ENCODE results near the gene CDH4. TPM values are rescaled to one million over a fixed set of nuclear protein-coding genes. Genes with fewer than 3 reads are reported as not detected.

The CDH4 gene
- total RNA-seq, 2 experiments from 2014 or later: 0.10 to 0.15 TPM

DNA sequence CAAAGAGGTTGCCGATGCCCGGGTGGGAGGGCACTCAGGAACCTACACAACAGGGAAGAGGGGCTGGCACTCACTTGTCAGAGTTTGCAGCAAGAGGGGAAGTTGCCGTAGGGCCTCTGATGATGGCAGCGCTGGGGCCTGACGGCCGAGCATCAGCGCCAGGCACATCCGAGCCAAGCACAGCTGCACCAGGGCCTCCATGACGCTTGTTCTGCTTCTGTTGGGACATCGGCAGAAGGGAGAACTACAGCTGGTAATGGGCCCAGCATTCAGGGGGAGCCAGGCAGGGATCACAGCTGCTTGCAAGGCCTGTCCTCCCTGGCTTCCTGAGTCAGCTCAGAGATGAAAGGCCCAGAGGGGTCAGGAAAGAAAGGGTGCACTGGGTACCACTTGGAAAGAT is 367.7 kb downstream of the CDH4 start:
- Mint-ChIP-seq H3K4me3 (no peak overlapping the region), H3K27ac (no peak overlapping the region), H3K4me1 (ENCODE audit: low read depth) (no peaks in the 10 kb centered on the region), H3K9me3 (peaks cover 2% of the 10 kb centered on the region), H3K27me3 (ENCODE audit: low read depth) (no peaks in the 10 kb centered on the region), H3K36me3 (ENCODE audit: low read depth) (no peaks in the 10 kb centered on the region)
- intact Hi-C loops (cut with micrococcal nuclease): no loop called here
- no peak for DNase-seq
- CTCF ChIA-PET: no interaction called here

DNA sequence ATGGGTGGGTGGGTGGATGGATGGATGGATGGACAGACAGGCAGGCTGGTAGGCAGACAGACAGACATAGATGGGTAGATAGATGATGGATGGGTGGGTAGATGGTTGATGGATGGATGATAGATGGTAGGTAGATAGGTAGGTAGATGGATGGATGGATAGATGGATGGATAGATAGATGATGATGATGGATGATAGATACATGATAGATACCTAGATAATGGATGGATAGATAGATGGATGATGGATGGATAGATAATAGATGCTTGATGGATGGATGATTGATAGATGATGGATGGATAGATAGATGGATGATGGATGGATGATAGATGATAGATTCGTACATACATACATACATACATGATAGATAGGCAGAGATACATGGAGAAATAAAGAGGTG is 368.1 kb downstream of the CDH4 start:
- intact Hi-C loops (cut with micrococcal nuclease): no loop called here
- H3K27ac Mint-ChIP-seq: no peak overlapping the region
- CTCF ChIA-PET: no interaction called here

DNA sequence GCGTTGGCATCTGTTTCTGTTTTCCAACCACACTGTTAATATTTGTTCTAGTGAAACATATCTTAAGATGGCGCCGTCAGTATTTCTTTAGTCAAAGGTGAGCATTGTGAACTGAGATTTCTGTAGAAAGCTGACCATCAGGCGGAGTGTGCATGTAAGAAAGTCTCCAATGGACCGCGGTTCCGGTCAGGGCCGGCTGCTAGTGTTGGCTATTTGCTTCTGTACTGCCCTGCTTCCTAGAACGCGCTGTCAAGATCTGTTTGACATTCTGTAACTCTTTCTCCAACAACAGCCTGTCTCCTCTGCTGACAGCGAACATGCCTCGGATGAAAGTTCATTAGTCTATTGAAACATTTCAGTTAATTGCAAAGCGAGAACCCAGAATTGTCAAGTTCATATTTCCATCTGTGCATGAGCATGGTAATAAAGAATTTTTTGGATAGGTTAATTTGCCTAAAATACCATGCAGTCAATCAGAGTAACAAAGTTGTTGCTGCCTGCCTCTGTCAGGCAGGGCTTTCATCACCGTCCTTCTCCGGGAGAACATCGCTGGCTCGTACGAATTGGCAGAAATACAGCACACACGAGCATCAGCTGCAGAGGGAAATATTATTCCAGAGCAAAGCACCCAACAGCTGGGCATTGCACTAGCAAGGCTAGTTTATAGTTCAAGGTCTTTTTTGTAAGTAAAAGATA is 369.1 kb downstream of the CDH4 start:
- Mint-ChIP-seq H3K27me3 (ENCODE audit: low read depth) (no peaks in the 10 kb centered on the region), H3K9me3 (peaks cover 2% of the 10 kb centered on the region), H3K4me1 (ENCODE audit: low read depth) (no peaks in the 10 kb centered on the region), H3K27ac (no peak overlapping the region), H3K4me3 (no peak overlapping the region), H3K36me3 (ENCODE audit: low read depth) (no peaks in the 10 kb centered on the region)
- CTCF ChIA-PET: interaction anchor here (0.5 kb wide), 1 partner anchor 196 kb away, joined by 4 read pairs; no protein-coding TSS in a partner anchor
- intact Hi-C loops (cut with micrococcal nuclease): no loop called here
- DNase-seq: no peak

More for the DNA sequence above, 368.1 kb downstream of the CDH4 start:
- Mint-ChIP-seq H3K36me3 (ENCODE audit: low read depth) (no peaks in the 10 kb centered on the region), H3K4me3 (no peak overlapping the region), H3K27me3 (ENCODE audit: low read depth) (no peaks in the 10 kb centered on the region), H3K9me3 (peaks cover 2% of the 10 kb centered on the region), H3K4me1 (ENCODE audit: low read depth) (no peaks in the 10 kb centered on the region)
- no peak for DNase-seq

DNA sequence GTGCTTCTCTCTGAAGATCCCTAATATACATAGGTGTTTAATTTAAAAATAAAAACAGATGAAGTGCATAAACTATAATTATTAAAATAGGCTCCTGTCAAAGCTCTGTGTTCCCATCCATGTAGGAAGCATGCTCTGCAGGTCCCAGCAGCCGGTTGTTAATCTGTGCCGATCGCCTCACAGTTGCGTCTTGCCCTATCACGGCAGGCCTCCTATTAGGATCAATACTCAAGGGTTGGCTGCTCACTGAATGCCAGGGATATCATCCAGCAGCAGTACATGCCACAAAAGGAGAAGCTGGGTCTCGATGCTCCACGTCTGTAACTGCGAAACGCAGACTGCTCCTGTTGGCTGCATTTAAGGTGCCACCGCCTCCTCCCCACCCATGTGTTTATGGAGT is 369.8 kb downstream of the CDH4 start:
- Mint-ChIP-seq H3K27me3 (ENCODE audit: low read depth) (no peaks in the 10 kb centered on the region), H3K9me3 (peaks cover 2% of the 10 kb centered on the region), H3K36me3 (ENCODE audit: low read depth) (no peaks in the 10 kb centered on the region), H3K4me1 (ENCODE audit: low read depth) (no peaks in the 10 kb centered on the region), H3K4me3 (no peak overlapping the region), H3K27ac (no peak overlapping the region)
- DNase-seq: no peak
- intact Hi-C loops (cut with micrococcal nuclease): no loop called here
- CTCF ChIA-PET: interaction anchor here (0.5 kb wide), 1 partner anchor 195 kb away, joined by 4 read pairs; no protein-coding TSS in a partner anchor

DNA sequence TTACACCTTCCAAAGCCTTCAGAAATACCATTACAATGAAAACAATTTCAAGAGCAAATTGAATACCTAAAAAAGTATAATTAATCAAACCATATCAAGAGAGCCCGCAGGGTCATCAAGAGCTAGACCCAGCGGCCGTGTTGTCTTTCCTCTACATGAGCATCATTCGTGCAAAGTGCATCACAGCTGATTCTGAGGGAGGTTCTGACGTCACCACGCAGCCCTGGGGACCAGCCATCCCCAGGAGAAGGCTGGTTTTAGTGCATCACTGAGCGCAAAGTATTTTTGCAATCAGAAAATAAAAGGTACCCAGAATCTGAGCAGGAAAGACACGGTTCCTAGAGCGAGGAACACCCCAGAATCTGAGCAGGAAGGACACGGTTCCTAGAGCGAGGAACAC is 371.4 kb downstream of the CDH4 start:
- H3K9me3 Mint-ChIP-seq: no peaks in the 10 kb centered on the region
- intact Hi-C loops (cut with micrococcal nuclease): no loop called here
- no peaks in the 10 kb centered on the region for H3K27me3 Mint-ChIP-seq (ENCODE audit: low read depth)
- no peak overlapping the region for H3K27ac Mint-ChIP-seq
- H3K4me3 Mint-ChIP-seq: no peak overlapping the region
- DNase-seq: no peak
- H3K4me1 Mint-ChIP-seq (ENCODE audit: low read depth): no peaks in the 10 kb centered on the region
- CTCF ChIA-PET: interaction anchor here (0.7 kb wide), 1 partner anchor 8 kb away, joined by 4 read pairs; no protein-coding TSS in a partner anchor
- no peaks in the 10 kb centered on the region for H3K36me3 Mint-ChIP-seq (ENCODE audit: low read depth)

DNA sequence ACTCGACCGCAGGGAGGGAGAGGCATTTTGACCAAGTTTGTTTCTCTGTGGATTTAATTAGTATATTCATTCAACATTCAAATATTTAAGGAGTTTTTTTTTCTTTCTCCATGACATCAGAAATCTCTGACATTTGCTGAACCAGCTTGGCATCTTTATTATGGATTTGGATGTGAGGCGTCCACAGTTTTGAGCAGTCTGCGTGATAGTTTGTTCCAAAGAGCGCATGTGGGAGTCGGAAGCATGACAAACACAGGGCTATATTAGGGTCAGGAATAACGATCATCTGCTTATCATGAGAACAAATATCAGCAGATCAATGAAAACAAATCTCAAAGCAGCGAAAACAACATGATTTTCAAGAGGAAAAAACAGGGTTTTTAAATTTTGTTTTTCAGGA is 373.2 kb downstream of the CDH4 start:
- Mint-ChIP-seq H3K36me3 (ENCODE audit: low read depth) (no peaks in the 10 kb centered on the region), H3K9me3 (no peaks in the 10 kb centered on the region), H3K27me3 (ENCODE audit: low read depth) (no peaks in the 10 kb centered on the region), H3K27ac (no peak overlapping the region), H3K4me1 (ENCODE audit: low read depth) (no peaks in the 10 kb centered on the region), H3K4me3 (no peak overlapping the region)
- DNase-seq: no peak
- intact Hi-C loops (cut with micrococcal nuclease): no loop called here
- CTCF ChIA-PET: no interaction called here

DNA sequence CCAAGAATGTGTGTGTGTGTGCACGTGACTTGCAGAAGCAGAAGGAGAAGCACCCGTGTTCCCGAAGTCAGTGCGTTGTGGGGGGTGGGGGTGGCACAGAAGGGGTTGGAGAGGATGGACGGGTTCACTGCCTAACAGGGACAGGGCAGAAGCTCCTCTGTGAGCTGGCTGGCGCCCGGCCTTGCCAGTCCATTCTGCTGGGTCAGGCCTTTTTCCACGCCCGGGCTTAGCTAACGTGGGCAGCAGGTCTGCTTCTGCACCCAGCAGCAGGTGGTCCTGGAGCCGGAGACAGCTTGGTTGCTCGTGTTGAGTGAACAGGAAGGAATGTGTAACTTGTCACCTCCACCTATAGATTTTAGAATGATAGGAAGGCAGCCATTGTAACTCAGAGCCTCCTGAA is 374.4 kb downstream of the CDH4 start:
- Mint-ChIP-seq H3K27ac (no peak overlapping the region), H3K9me3 (no peaks in the 10 kb centered on the region), H3K4me3 (no peak overlapping the region), H3K36me3 (ENCODE audit: low read depth) (no peaks in the 10 kb centered on the region), H3K27me3 (ENCODE audit: low read depth) (no peaks in the 10 kb centered on the region), H3K4me1 (ENCODE audit: low read depth) (no peaks in the 10 kb centered on the region)
- intact Hi-C loops (cut with micrococcal nuclease): no loop called here
- CTCF ChIA-PET: no interaction called here
- DNase-seq: no peak

DNA sequence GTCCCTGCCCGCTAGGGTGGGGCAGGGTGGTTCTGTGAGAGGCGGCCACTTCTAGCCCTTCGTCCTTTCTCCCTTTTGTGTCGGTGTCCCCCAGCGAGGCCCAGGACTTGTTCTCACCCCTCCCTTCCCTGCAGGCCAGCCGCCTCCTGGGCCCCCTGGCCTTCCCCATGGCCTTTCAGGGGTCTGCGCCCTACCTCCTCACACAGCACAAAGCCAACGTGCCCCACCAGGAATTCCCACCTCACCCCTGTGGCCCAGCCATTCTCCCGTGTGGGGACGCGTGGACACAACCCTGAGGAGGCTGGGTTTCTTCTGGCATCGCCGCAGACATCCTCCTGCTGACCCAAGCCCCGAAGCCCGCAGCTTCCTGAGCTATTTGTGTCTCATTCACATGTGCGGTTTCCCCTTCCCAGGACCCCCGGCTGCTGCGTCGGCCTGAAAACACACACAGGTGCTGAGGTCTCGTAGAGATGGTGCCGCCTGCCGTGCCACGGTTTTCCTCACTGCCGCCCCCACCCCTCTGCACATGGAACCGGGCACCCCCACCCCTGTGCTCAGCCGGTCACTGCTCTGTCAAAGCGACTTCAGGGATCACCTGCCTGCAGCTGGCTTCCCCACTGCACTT is 375.8 kb downstream of the CDH4 start:
- Mint-ChIP-seq H3K4me1 (ENCODE audit: low read depth) (no peaks in the 10 kb centered on the region), H3K36me3 (ENCODE audit: low read depth) (no peaks in the 10 kb centered on the region), H3K9me3 (no peaks in the 10 kb centered on the region), H3K27me3 (ENCODE audit: low read depth) (no peaks in the 10 kb centered on the region), H3K4me3 (no peak overlapping the region), H3K27ac (no peak overlapping the region)
- intact Hi-C loops (cut with micrococcal nuclease): no loop called here
- no peak for DNase-seq
- CTCF ChIA-PET: no interaction called here

DNA sequence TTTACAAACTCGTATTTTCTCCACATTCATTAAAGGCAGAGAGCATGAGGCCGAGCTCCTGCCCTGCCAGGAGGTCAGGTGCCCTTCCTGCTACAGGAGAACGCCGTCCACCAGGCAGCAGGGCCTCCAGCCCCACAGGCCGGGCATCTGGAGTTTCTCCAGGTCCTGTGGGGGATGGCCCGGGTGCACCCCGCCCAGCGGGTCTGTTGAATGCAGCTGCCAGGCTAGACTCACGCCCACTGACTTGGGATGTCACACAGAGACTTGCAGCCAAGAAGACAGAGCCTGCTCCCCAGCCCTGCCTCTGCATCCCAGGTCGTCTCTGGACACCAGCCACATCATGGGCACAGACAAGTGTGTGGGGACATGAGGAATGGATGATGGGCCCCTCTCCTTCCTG is 376.4 kb downstream of the CDH4 start:
- CTCF ChIA-PET: no interaction called here
- intact Hi-C loops (cut with micrococcal nuclease): no loop called here
- no peaks in the 10 kb centered on the region for H3K36me3 Mint-ChIP-seq (ENCODE audit: low read depth)
- DNase-seq: no peak
- no peaks in the 10 kb centered on the region for H3K4me1 Mint-ChIP-seq (ENCODE audit: low read depth)
- H3K9me3 Mint-ChIP-seq: no peaks in the 10 kb centered on the region
- no peaks in the 10 kb centered on the region for H3K27me3 Mint-ChIP-seq (ENCODE audit: low read depth)
- H3K27ac Mint-ChIP-seq: no peak overlapping the region
- H3K4me3 Mint-ChIP-seq: no peak overlapping the region

DNA sequence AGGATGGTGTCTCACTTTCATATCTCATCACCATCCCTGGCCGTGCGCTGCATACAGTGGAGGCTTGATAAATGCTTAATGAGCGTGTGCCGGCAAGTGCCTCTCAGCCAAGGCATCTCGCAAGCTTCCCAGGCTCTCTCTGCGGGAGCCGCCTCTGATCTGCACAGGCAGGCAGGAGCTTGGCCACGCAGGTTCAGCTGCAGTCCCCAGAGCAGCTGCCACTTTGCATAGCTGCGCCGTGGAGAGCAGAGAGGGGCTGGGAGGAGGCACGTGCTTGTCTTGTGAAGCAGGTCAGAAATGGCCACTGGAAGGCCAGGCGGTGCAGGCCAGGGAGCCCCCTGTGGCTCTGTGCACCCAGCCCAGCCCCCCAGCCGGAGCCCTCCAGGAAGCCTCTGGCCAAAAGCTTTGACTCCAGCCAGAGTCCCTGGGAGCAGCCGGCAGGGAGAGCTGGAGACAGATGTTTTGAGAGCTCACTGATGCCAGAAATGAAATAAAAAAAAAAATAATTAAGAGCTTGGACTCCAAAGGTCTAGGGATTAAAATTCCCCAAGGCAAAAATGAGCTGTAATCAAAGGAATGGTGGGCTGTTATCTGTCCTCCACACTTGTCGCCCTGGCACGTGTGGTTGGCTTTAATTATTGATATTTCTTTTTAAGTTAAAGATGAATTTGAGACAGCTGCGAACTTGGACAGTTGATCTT is 377.0 kb downstream of the CDH4 start:
- H3K27ac Mint-ChIP-seq: no peak overlapping the region
- H3K9me3 Mint-ChIP-seq: no peaks in the 10 kb centered on the region
- intact Hi-C loops (cut with micrococcal nuclease): no loop called here
- DNase-seq: no peak
- no peaks in the 10 kb centered on the region for H3K27me3 Mint-ChIP-seq (ENCODE audit: low read depth)
- no peaks in the 10 kb centered on the region for H3K36me3 Mint-ChIP-seq (ENCODE audit: low read depth)
- H3K4me1 Mint-ChIP-seq (ENCODE audit: low read depth): no peaks in the 10 kb centered on the region
- H3K4me3 Mint-ChIP-seq: no peak overlapping the region
- CTCF ChIA-PET: no interaction called here

DNA sequence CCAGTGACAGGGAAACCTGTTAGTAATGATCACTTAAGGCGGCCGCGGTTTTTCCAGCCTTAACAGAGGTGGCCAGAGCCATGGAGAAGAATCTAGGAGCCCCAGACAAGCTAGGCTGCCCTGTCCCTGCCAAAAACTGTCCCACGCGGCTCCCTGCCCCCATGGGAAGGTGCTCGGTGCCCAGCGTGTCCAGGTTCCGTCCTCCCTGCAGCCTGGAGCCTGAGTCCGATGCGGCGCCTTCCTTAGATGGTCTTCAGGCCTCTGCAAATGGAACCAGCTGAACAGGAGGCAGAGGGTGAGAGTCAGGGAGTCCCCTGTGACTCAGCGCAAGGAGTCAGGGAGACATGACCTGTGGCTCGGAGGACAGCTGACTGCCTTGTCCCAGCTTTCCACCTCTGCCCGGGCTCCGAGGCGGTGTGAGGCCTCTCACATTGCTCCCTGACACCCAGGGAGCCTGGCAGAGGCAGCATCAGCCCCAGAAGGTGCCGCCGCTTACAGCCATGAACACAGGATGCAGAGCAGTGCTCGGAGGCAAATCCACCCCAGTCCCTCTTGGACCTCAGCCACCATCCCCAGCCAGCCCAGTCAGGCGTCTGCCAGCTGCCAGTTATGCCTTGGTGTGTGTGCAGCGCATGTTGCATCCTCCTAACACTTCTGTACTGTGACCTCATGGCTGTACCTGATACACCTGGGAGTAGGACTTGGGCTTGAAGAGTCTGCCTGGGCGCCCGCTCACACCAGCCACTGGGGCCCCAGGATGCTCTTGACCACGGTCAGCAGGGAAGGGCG is 377.7 kb downstream of the CDH4 start:
- intact Hi-C loops (cut with micrococcal nuclease): no loop called here
- Mint-ChIP-seq H3K9me3 (no peaks in the 10 kb centered on the region), H3K27me3 (ENCODE audit: low read depth) (no peaks in the 10 kb centered on the region), H3K4me3 (no peak overlapping the region), H3K4me1 (ENCODE audit: low read depth) (no peaks in the 10 kb centered on the region), H3K36me3 (ENCODE audit: low read depth) (no peaks in the 10 kb centered on the region), H3K27ac (no peak overlapping the region)
- DNase-seq: no peak
- CTCF ChIA-PET: no interaction called here

DNA sequence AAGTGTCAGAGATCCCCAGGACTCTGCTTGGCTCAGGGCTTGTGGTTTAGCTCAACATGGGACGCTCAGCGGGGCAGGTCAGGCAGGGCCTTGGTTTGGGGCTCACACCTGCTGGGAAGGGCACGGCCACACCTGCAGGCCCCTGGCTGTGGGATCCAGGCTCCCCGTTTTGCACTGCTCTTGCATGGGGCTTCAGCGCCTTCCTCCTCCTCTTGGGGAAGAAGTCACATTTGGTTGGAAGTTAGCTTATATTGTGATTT is 378.3 kb downstream of the CDH4 start:
- no peaks in the 10 kb centered on the region for H3K27me3 Mint-ChIP-seq (ENCODE audit: low read depth)
- H3K4me3 Mint-ChIP-seq: no peak overlapping the region
- no peaks in the 10 kb centered on the region for H3K36me3 Mint-ChIP-seq (ENCODE audit: low read depth)
- H3K27ac Mint-ChIP-seq: no peak overlapping the region
- DNase-seq: no peak
- no peaks in the 10 kb centered on the region for H3K4me1 Mint-ChIP-seq (ENCODE audit: low read depth)
- intact Hi-C loops (cut with micrococcal nuclease): no loop called here
- CTCF ChIA-PET: no interaction called here
- H3K9me3 Mint-ChIP-seq: no peaks in the 10 kb centered on the region
